ENCODE measurements around the gene SRSF4. TPM values are rescaled to one million over a fixed set of nuclear protein-coding genes. Genes with fewer than 3 reads are reported as not detected.

Gene SRSF4
- total RNA-seq, 1 donor, result 44.0 TPM

GRCh38 chr1:29105822-29106221 lies 75.9 kb downstream of the SRSF4 start:
- H3K4me3 ChIP-seq (ENCODE audit: low read depth, low read length), result no peak overlapping the region
- DNase-seq (ENCODE audit: low read depth), result peak; percentile 57
- no peak for TF ChIP-seq CTCF (IDR thresholded peaks at IDR 0.05; ENCODE audit: insufficient read depth, low read depth, low read length)

GRCh38 chr1:29100487-29100886 lies 81.2 kb downstream of the SRSF4 start:
- no peak for TF ChIP-seq CTCF (IDR thresholded peaks at IDR 0.05; ENCODE audit: insufficient read depth, low read depth, low read length)

GRCh38 chr1:29099286-29099685 lies 82.4 kb downstream of the SRSF4 start:
- no peak overlapping the region for H3K4me3 ChIP-seq (ENCODE audit: low read depth, low read length)
- TF ChIP-seq CTCF (IDR thresholded peaks at IDR 0.05; ENCODE audit: insufficient read depth, low read depth, low read length), result no peak
- DNase-seq (ENCODE audit: low read depth), result no peak

More at GRCh38 chr1:29100487-29100886, 81.2 kb downstream of the SRSF4 start:
- H3K4me3 ChIP-seq (ENCODE audit: low read depth, low read length), result no peak overlapping the region
- no peak for DNase-seq (ENCODE audit: low read depth)

Small RNA genes lying within 50 kb of the gene (small RNA-seq; reads per million reads assigned to genes)
- gene RF02271, result not detected

Other genes starting within 250 kb of the SRSF4 start
- gene TMEM200B, start 58.0 kb downstream of the SRSF4 start, total RNA-seq, result 14.2 and 14.8 TPM in 2 replicates
- gene MECR, start 49.0 kb upstream of the SRSF4 start, total RNA-seq, result 22.5 and 28.0 TPM in 2 replicates
- 5.5 and 6.9 TPM in 2 replicates for gene PTPRU, start 54.6 kb upstream of the SRSF4 start, total RNA-seq

Measured in fibroblast of villous mesenchyme (primary cell).